HG02938 (cell line): Measurements from ENCODE around the gene CDC6.
"Not testable (repeated sequence)": the region's sequence is repeated elsewhere in the genome, so short reads cannot be mapped to it uniquely, and the experiment has no call there.

Source experiments
- ATAC-seq: cut with Tn5 transposase; IDR thresholded peaks from one replicate; pipeline ENCODE4 v1.9.1; 2021; ENCODE audit warnings: mild to moderate bottlenecking, moderate library complexity; ENCODE audit not compliant: unreplicated experiment

Gene CDC6

GRCh38 chr17:40286473-40286872 is 1.2 kb upstream of the CDC6 start:
- ATAC-seq, result no peak

GRCh38 chr17:40287159-40287493 is 553 bp upstream of the CDC6 start:
- ATAC-seq, result no peak

GRCh38 chr17:40290629-40291280 is 3.1 kb downstream of the CDC6 start:
- no peak for ATAC-seq

- no peak for ATAC-seq
Observed at GRCh38 chr17:40291281-40291664, 3.6 kb downstream of the CDC6 start.

- ATAC-seq, result no peak
Observed at GRCh38 chr17:40293363-40293762, 5.7 kb downstream of the CDC6 start.

GRCh38 chr17:40295488-40296436 is 8.1 kb downstream of the CDC6 start:
- no peak for ATAC-seq

GRCh38 chr17:40297511-40297910 is 9.8 kb downstream of the CDC6 start:
- no peak for ATAC-seq

- no peak for ATAC-seq
Observed at GRCh38 chr17:40298726-40299125, 11.0 kb downstream of the CDC6 start.

- ATAC-seq, result not testable (repeated sequence)
Observed at GRCh38 chr17:40299159-40299757, 11.6 kb downstream of the CDC6 start.

GRCh38 chr17:40301315-40301714 is 13.6 kb downstream of the CDC6 start:
- ATAC-seq, result no peak

- ATAC-seq, result no peak
Observed at GRCh38 chr17:40303009-40303657, 15.5 kb downstream of the CDC6 start.

GRCh38 chr17:40303708-40304551 is 16.3 kb downstream of the CDC6 start:
- no peak for ATAC-seq

GRCh38 chr17:40304552-40304863 is 16.8 kb downstream of the CDC6 start:
- ATAC-seq, result not testable (repeated sequence)

- not testable (repeated sequence) for ATAC-seq
Observed at GRCh38 chr17:40304866-40305265, 17.2 kb downstream of the CDC6 start.

- ATAC-seq, result no peak
Observed at GRCh38 chr17:40306395-40306794, 18.7 kb downstream of the CDC6 start.

GRCh38 chr17:40307001-40307730 is 19.5 kb downstream of the CDC6 start:
- ATAC-seq, result no peak

GRCh38 chr17:40307740-40308239 is 20.1 kb downstream of the CDC6 start:
- ATAC-seq, result no peak

GRCh38 chr17:40309031-40309948 is 21.6 kb downstream of the CDC6 start, which contains the start of gene RARA:
Gene RARA (plus strand): TSS chr17:40309180. CDS start chr17:40331219, 22,039 bp downstream.
- no peak for ATAC-seq
